CD14-positive monocyte (primary cell): ENCODE measurements around the gene TNS4. TPM values are rescaled to one million over a fixed set of nuclear protein-coding genes. Genes with fewer than 3 reads are reported as not detected.

Source experiments
- DNase-seq, 3 donors: peaks; one replicate each; pipeline ENCODE4 v3.0.0-alpha.2; 2011 to 2022
- H2AFZ ChIP-seq: 2 replicates; pipeline ENCODE4 v1.6.0; 2012; ENCODE audit warnings: mild to moderate bottlenecking, low read depth, low read length, inconsistent platforms; ENCODE audit not compliant: insufficient read depth, poor library complexity, severe bottlenecking
- H3K27ac ChIP-seq, 2 donors: 1 replicate in 1 of 2; 2 replicates in 1 of 2; pipeline ENCODE4 v1.5.1; 2012 to 2013; ENCODE audit warnings: low read length in 2 of 2, control low read depth in 1 of 2, inconsistent platforms in 1 of 2, low read depth in 1 of 2, mild to moderate bottlenecking in 1 of 2
- H3K27me3 ChIP-seq, 2 donors: one replicate each; pipeline versions ENCODE4 v1.6.0 to v1.6.1; 2011 to 2013; ENCODE audit warnings: low read length in 2 of 2; ENCODE audit not compliant: control insufficient read depth in 2 of 2, insufficient read depth in 2 of 2
- H3K36me3 ChIP-seq, 2 donors: replicated peaks in 1 of 2; 1 replicate in 1 of 2; 2 replicates in 1 of 2; pipeline versions ENCODE4 v1.5.1 to v1.6.1; 2012 to 2013; ENCODE audit warnings: low read length in 2 of 2, control low read depth in 1 of 2, inconsistent platforms in 1 of 2, mild to moderate bottlenecking in 1 of 2; ENCODE audit not compliant: insufficient read depth in 2 of 2, control insufficient read depth in 1 of 2
- H3K4me1 ChIP-seq, 2 donors: 1 replicate in 1 of 2; 2 replicates in 1 of 2; pipeline versions ENCODE4 v1.5.1 to v1.6.1; 2012 to 2013; ENCODE audit warnings: low read length in 2 of 2, control low read depth in 1 of 2, inconsistent platforms in 1 of 2, mild to moderate bottlenecking in 1 of 2, moderate library complexity in 1 of 2; ENCODE audit not compliant: insufficient read depth in 2 of 2, control insufficient read depth in 1 of 2
- H3K4me2 ChIP-seq: replicated peaks from 2 replicates; pipeline ENCODE3; 2012; ENCODE audit warnings: low read length, moderate library complexity, mild to moderate bottlenecking; ENCODE audit not compliant: poor library complexity, severe bottlenecking; ENCODE audit errors: extremely low read depth
- H3K4me3 ChIP-seq, 3 experiments: fragments of 200-600 bp in 1 of 3; sonication (generic) in 1 of 3; replicated peaks in 1 of 3; 1 replicate in 2 of 3; 2 replicates in 1 of 3; pipeline ENCODE4 v1.5.1; 2011 to 2013; ENCODE audit warnings: low read length in 3 of 3, mild to moderate bottlenecking in 3 of 3, control low read depth in 2 of 3, low read depth in 2 of 3, inconsistent platforms in 1 of 3, moderate library complexity in 1 of 3
- H3K79me2 ChIP-seq: 2 replicates; pipeline ENCODE4 v1.6.0; 2012; ENCODE audit warnings: mild to moderate bottlenecking, control low read depth, inconsistent platforms, low read length, moderate library complexity; ENCODE audit not compliant: insufficient read depth
- H3K9ac ChIP-seq: 2 replicates; pipeline ENCODE4 v1.6.0; 2017; ENCODE audit warnings: low read length, mild to moderate bottlenecking; ENCODE audit not compliant: insufficient read depth, poor library complexity, severe bottlenecking
- H3K9me3 ChIP-seq, 2 donors: replicated peaks in 1 of 2; 1 replicate in 1 of 2; 2 replicates in 1 of 2; pipeline versions ENCODE4 v1.5.1 to v1.6.1; 2012 to 2013; ENCODE audit warnings: low read length in 2 of 2, control low read depth in 1 of 2; ENCODE audit not compliant: control insufficient read depth in 1 of 2, insufficient read depth in 1 of 2
- H4K20me1 ChIP-seq: 2 replicates; pipeline ENCODE4 v1.6.0; 2012; ENCODE audit warnings: mild to moderate bottlenecking, low read length, control low read depth, moderate library complexity; ENCODE audit not compliant: insufficient read depth
- H3K27ac Mint-ChIP-seq, 7 donors: one replicate each; pipeline ENCODE4 v1.8.0; 2020; ENCODE audit warnings: mild to moderate bottlenecking in 7 of 7, mixed read lengths in 7 of 7, moderate library complexity in 6 of 7, inconsistent platforms in 2 of 7
- H3K27me3 Mint-ChIP-seq, 3 donors: one replicate each; pipeline ENCODE4 v1.8.0; 2021 to 2022; ENCODE audit warnings: low read depth in 3 of 3, mild to moderate bottlenecking in 3 of 3, mixed read lengths in 3 of 3, moderate library complexity in 3 of 3, inconsistent platforms in 1 of 3
- H3K36me3 Mint-ChIP-seq, 2 donors: one replicate each; pipeline ENCODE4 v1.8.0; 2020; ENCODE audit warnings: mixed read lengths in 2 of 2, inconsistent platforms in 1 of 2, mild to moderate bottlenecking in 1 of 2
- H3K4me1 Mint-ChIP-seq: one replicate; pipeline ENCODE4 v1.8.0; 2020; ENCODE audit warnings: mild to moderate bottlenecking, mixed read lengths
- H3K4me3 Mint-ChIP-seq, 2 donors: one replicate each; pipeline ENCODE4 v1.8.0; 2020; ENCODE audit warnings: mild to moderate bottlenecking in 2 of 2, mixed read lengths in 2 of 2, moderate library complexity in 1 of 2
- H3K9me3 Mint-ChIP-seq, 7 donors: one replicate each; pipeline ENCODE4 v1.8.0; 2020 to 2022; ENCODE audit warnings: mixed read lengths in 7 of 7, mild to moderate bottlenecking in 6 of 7, moderate library complexity in 6 of 7, inconsistent platforms in 2 of 7
- CTCF ChIP-seq: fragments of 200-600 bp; IDR thresholded peaks from one replicate; pipeline ENCODE4 v1.8.0; 2022; ENCODE audit warnings: antibody characterized with exemption, mild to moderate bottlenecking
- WGBS: methylation state at CpG from one replicate; pipeline ENCODE4 v1.1.5; 2013; ENCODE audit warnings: missing lambda C conversion rate; ENCODE audit not compliant: insufficient coverage; 5-methylcytosine and 5-hydroxymethylcytosine counted together
- intact Hi-C, 2 donors: fragments of 100-400 bp; cut with micrococcal nuclease; formaldehyde crosslinking; loops; one replicate each; pipeline versions ENCODE4 v1.15.0 to v1.15.1; 2023
- polyA plus RNA-seq, 3 donors: library from polyadenylated mRNA; depleted of rRNA in 1 of 3; unstranded in 2 of 3; stranded (reverse) in 1 of 3; fragments of 300-500 nt in 2 of 3; fragments of >200 nt in 1 of 3; fragmentation: Illumina TruSeq in 2 of 3; gene quantifications; 1 replicate in 2 of 3; 2 replicates in 1 of 3; pipeline ENCODE4 v1.2.3, GENCODE V29; 2012 to 2021

TNS4 gene
- polyA plus RNA-seq, 3 donors = not detected

- Histone ChIP-seq H2AFZ (peak overlapping the region; percentile 77), H3K36me3 (no peaks in the 10 kb centered on the region), H3K4me2 (peak overlapping the region; percentile 73), H3K4me3 (peak overlapping the region; percentile 10 to 71 (median 24)), H4K20me1 (no peaks in the 10 kb centered on the region), H3K4me1 (peaks cover 27 to 33% of the 10 kb centered on the region in 2 donors), H3K27ac (no peak overlapping the region), H3K79me2 (no peaks in the 10 kb centered on the region), H3K9ac (peak overlapping the region; percentile 56), H3K27me3 (peaks cover 0 to 16% of the 10 kb centered on the region in 2 donors), H3K9me3 (no peaks in the 10 kb centered on the region)
- H3K27ac Mint-ChIP-seq = no peak overlapping the region
- intact Hi-C loops = loop anchor here in 1 of 2 donors (5.0 kb wide), 1 partner anchor 90 kb away; no protein-coding TSS in a partner anchor
- peaks cover 24 to 44% (median 26%) of the 10 kb centered on the region in 3 donors for H3K27me3 Mint-ChIP-seq
- H3K9me3 Mint-ChIP-seq = no peaks in the 10 kb centered on the region
- H3K4me3 Mint-ChIP-seq = peak overlapping the region; percentile 66 to 86
- H3K36me3 Mint-ChIP-seq = peaks cover 0 to 2% of the 10 kb centered on the region in 2 donors
- WGBS = 48% methylated on average over 29 of the region's 29 CpGs
- peaks cover 31% of the 10 kb centered on the region for H3K4me1 Mint-ChIP-seq
- TF ChIP-seq CTCF = no peak
- DNase-seq = no peak
These were observed 58.8 kb downstream of the TNS4 start for GRCh38 chr17:40442392-40443195.

- Histone ChIP-seq H3K79me2 (no peaks in the 10 kb centered on the region), H3K4me2 (no peak overlapping the region), H2AFZ (no peak overlapping the region), H3K9ac (no peak overlapping the region), H3K27me3 (peaks cover 0 to 16% of the 10 kb centered on the region in 2 donors), H3K4me1 (peaks cover 34 to 38% of the 10 kb centered on the region in 2 donors), H3K4me3 (no peak overlapping the region), H4K20me1 (no peaks in the 10 kb centered on the region), H3K36me3 (no peaks in the 10 kb centered on the region), H3K27ac (no peak overlapping the region), H3K9me3 (no peaks in the 10 kb centered on the region)
- Mint-ChIP-seq H3K27ac (no peak overlapping the region), H3K9me3 (no peaks in the 10 kb centered on the region), H3K4me1 (peaks cover 40% of the 10 kb centered on the region), H3K4me3 (no peak overlapping the region), H3K36me3 (peaks cover 0 to 2% of the 10 kb centered on the region in 2 donors), H3K27me3 (peaks cover 15 to 30% (median 19%) of the 10 kb centered on the region in 3 donors)
- WGBS = 93% methylated on average over 3 of the region's 4 CpGs
- DNase-seq = no peak
- no peak for TF ChIP-seq CTCF
- intact Hi-C loops = loop anchor here in 1 of 2 donors (5.0 kb wide), 1 partner anchor 92 kb away; no protein-coding TSS in a partner anchor
These were observed 61.3 kb downstream of the TNS4 start for GRCh38 chr17:40440166-40440565.
